GM21390 (cell line): ENCODE measurements around the gene OBSCN.

Experiments
- ATAC-seq: cut with Tn5 transposase; IDR thresholded peaks from one replicate; pipeline ENCODE4 v1.9.1; 2021; ENCODE audit not compliant: unreplicated experiment

Gene OBSCN

DNA sequence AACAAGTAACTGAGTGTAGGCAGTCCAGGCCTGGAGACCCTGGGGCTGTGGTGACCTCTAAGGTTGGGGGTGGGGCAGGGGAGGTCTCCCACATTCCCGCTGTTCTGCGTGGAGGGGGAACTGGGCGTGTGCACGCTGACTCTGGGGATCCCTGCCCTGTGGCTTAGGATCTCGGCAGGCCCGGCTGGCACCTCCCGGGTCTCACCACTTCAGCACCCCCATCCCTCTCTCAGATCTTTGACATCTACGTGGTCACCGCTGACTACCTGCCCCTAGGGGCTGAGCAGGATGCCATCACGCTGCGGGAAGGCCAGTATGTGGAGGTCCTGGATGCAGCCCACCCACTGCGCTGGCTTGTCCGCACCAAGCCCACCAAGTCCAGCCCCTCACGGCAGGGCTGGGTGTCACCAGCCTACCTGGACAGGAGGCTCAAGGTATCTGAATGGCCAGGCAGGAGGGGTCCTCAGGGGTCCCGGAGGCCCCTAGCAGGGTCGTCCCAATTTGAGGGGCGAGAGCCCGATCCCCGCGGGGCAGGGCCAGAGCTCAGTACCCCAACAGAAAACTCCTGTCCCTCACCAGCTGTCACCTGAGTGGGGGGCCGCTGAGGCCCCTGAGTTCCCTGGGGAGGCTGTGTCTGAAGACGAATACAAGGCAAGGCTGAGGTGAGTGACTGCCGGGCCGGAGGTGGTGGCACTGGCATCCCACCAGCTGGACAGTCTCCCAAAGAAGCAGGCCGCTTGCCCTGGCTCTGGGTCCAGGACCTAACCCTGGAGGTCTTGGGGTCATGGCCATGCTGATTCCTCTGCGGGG, 130.1 kb downstream of the OBSCN start:
- ATAC-seq = no peak

DNA sequence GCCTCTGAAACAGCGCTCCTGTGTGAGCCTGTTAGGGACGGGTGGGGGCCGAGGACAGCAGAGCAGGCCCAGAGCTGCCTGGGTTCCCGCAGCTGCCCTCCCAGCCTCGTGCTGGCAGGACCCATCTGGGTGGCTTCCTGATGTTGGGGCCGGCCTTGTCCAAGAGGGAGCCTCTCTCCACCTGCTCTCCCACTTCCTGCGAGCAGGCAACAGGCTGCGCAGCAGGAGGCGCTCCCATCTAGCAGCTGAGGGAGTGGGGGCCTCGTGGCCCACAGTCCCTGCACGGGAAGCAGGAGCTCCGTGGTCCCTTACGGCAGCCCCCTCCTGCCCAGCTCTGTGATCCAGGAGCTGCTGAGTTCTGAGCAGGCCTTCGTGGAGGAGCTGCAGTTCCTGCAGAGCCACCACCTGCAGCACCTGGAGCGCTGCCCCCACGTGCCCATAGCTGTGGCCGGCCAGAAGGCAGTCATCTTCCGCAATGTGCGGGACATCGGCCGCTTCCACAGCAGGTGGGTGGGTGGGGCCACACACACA, 130.7 kb downstream of the OBSCN start:
- ATAC-seq = no peak

DNA sequence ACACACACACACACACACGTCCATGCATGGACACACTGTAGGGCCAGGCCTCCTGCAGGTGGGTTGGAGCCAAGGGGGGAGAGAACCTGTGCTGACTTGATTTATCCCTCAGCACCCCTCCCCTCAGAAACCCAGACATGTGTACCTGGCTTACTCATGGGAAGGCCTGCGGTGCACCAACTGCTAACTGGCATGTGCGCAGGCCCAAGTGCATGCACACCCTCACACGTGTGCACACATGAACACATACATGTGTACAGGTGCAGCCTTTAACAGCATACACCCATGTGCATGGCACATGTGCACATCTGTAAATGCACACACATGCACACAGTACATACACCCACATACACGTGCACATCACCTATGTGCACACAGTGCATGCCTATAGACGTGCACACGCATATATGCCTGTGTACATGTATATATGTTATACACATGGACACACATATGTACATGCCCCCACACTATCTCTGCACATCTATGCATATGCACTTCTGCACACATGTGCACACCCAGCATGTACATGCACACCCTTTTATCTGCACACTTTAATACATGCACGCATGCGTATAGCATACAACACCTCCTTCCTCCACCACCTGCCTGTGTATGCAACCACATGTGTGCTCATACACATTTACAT, 131.3 kb downstream of the OBSCN start:
- no peak for ATAC-seq

DNA sequence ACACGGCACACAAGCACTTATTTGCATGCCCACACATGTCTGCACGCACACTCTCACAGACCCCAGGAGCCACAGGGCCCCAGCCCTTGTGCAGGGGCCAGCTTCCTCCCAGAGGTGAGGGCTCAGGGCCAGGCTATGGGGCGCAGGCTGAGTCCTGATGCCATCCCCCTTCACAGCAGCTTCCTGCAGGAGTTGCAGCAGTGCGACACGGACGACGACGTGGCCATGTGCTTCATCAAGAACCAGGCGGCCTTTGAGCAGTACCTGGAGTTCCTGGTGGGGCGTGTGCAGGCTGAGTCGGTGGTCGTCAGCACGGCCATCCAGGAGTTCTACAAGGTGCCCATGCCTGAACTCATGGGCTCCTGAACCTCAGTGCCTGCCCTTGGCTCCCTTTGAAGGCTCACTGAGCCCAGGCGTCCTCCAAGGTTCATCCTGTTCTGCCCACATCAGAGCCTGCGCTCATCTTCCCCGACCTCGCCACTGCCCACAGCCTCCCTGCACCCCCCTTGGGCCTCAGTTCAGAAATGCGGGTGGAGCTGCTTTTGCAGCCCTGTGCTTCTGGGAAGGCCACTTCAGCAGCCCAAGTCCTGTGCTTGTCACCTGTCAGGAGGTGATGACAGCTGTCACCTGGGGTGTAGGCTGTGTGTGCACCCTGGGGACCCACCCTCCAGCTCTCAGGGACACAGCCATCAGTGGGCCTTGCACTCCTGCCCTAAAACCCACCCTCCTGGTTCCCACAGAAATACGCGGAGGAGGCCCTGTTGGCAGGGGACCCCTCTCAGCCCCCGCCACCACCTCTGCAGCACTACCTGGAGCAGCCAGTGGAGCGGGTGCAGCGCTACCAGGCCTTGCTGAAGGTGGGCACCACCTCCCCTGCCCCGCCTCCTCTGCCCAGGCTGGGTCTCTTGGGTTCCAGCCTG, 132.2 kb downstream of the OBSCN start:
- ATAC-seq = no peak

DNA sequence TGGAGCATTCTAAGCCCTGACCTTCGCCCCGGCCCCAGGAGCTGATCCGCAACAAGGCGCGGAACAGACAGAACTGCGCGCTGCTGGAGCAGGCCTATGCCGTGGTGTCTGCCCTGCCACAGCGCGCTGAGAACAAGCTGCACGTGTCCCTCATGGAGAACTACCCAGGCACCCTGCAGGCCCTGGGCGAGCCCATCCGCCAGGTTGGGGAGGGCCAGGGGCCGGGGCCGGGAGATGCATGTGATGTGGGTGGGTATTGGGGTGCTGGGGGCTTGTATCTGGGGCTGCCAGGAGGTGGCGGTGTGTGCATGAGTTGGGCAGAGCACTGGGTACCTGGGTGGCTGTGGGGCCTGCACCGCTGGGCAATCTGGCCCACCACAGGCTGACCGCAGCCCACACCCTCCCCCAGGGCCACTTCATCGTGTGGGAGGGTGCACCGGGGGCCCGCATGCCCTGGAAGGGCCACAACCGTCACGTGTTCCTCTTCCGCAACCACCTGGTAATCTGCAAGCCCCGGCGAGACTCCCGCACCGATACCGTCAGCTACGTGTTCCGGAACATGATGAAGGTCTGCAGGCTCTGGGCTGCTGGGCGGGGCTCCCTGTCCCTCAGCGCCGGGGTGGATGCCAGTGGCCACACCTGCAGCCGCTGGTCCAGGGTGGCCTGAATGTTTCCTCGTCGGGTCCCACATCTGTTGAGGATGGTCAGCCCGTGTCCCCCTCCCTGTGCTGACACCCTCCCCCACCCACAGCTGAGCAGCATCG, 133.0 kb downstream of the OBSCN start:
- no peak for ATAC-seq

DNA sequence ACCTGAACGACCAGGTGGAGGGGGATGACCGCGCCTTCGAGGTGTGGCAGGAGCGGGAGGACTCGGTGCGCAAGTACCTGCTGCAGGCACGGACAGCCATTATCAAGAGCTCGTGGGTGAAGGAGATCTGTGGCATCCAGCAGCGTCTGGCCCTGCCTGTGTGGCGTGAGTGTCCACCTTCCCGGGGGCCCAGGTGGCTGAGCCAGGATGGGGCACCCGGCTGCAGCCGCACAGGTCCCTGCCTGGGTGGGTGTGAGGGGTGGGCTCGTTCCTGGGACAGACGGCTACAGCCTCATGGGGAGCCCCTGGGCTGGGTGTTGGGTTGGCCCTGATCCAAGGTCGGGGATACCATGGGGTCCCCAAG, 133.6 kb downstream of the OBSCN start:
- no peak for ATAC-seq

DNA sequence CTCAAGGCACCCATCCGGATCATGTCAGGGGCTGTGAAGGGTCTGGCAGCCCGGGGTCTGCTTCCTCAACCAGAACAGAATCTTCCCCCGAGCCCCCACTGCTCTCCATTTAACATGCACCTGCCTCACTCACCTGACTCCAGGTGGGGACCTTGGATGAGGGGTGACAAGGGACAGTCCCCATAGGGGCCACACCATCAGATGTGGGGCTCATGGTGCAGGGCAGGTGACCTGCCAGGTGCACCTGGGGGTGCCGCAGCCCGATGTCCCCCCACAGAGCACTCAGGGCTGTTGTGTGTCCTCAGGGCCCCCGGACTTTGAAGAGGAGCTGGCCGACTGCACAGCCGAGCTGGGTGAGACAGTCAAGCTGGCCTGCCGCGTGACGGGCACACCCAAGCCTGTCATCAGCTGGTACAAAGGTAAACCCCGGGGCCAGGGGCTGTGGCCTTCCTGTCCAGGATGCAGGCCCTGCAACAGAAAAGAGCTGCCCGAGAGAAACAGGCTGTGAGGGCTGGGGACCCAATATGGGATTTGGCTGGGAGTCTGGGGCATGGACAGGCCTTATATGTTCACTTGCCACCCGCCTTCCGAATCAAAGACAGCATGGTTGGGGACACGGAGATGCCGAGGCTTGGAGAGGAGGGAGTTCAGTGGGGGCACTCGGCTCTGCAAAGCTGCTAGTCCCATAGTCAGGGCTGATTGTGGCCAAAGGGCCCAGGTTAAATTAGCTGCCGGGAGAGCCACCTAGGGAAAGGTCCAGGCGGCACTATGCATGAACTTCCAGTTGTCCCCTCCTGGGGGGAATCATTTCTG, 134.2 kb downstream of the OBSCN start:
- no peak for ATAC-seq

DNA sequence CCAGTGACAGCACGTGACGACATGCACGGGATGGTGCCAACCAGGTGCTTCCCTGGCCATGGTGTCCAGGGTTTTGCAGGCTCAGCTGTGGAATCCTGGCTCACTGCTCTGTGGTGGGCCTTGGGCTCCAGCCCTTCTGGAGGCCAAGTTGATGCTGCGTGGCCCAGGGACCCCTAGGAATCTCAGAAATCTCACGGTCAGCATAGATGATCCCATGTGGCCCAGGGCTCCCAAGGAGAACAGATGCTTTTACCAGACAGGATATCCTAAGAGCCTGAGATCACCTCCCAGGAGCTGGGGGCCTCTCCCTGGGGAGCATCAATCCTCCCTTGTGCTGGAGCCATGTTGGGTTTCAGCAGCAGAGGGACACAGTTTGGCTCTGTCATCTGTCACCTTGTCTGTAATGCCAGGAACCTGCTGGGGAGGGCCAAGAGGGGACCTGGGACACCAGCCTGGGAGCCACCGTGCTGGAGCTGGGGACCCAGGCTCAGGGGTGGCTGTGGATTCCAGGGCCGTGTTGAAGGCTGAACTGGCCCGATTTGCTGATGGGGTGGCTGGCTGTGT, 134.9 kb downstream of the OBSCN start:
- ATAC-seq = no peak

DNA sequence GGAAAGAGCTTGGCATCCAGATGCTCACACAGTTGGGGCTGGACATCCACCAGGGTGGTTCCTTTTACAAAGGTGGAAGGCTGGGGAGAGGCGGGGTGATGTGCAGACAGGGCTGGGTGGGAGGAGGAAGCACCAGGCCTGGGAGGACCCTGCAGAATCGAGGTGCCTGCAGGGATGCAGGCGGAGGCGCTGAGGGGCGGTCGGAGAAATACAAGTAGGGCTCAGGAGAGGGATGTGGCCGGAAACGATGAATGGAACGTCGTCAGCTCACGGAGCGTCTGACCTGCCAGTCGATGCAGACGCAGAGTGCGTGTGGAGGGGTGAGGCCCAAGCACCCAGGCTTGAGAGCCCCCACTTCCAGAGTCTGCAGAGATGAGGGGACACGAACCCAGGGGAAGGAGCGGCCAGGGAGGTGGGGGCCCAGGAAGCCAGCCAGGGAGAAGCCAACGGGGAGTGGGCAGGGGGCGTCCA, 135.4 kb downstream of the OBSCN start:
- no peak for ATAC-seq

DNA sequence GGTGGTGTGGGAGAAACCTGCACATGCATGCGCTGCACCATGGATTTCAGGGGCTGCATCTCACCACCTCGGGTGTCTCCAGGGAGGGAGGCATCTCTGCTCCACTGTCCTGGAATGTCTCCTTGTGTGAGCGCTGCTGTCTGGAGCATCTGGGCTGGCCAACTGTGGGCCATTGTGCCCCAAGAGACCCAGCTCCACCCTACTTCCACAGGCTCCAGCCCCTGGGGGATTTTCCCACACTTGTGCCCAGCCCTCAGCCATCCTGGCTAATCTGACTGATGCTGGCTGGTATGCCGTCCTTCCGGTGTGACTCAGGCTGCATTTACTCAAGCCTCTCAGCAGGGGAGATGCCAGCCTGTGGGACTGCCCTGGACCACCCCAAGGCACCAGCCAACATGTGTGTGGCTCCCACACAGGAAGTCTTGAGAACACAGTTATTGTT, 136.8 kb downstream of the OBSCN start:
- no peak for ATAC-seq

DNA sequence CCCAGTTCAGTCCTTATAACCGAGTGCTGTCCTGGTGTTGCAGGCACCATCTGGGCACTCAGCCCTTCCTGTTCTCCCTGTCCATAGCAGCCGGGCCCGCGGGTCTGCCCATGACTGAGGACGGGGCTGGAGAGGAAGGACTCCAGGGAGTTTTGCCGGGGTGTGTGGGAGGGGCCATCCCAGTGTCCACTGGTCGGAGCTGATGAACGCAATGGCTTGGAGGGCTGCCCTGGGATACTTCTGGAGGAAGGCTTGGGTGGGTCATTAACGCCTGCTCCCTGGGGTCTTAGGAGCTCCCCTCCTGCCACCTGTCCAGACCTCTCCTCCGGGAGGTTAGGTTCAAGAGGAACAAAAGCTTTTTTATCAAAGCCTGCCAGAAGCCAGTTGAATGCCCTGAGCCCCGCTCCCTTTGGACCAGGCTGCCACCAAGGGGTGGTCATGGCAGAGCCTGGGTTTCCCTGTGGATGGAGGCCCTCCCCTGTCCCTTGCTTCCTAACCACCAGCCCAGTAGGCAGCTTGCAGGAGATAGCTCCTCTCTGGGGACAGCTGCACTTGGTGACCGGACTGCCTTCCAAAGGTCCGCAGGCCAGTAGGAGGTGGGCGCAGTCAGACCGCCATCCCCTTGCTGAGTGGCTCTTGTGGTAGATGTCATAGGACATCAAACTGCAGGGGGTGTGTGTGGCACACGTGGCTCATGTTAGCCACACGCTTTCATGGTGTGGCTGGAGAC, 137.5 kb downstream of the OBSCN start:
- no peak for ATAC-seq

DNA sequence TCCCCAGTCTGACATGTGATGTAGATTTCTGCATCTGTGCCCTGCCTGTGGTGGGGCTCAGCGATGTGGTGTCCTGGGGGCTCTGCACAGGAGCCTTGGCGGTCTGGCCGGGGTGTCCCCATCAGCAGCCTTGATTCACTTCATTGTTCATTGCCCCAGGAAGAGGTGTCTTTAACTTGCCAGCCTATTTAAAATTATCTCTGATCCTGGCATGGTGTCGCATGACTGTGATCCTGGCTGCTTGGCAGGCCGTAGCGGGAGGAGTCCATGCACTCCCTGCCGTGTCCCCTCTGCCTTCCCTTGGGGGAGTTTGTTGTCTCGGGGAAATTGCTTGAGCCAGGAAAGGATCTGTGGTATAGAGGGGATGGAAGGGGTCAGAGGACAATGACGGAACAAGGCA, 138.9 kb downstream of the OBSCN start:
- ATAC-seq = no peak

DNA sequence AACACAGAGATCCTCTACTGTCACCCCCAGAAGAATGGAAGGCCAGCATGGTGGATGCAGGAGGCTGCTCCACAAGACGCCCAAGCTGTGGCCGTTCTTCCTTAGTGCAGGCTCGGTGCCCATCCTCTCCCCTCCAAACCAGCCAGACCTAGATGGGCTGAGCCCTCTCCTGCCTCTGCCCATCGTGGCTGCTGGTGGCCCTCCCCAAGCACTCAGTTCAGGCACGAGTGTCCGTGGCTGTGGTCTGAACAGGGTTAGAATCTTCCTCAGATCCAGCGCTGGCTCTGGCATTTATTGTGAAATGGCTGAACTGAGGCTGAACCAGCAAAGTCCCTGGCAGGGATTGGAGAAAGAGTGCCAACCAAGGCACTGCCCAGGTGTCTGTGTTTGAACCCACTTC, 139.3 kb downstream of the OBSCN start:
- ATAC-seq = no peak

DNA sequence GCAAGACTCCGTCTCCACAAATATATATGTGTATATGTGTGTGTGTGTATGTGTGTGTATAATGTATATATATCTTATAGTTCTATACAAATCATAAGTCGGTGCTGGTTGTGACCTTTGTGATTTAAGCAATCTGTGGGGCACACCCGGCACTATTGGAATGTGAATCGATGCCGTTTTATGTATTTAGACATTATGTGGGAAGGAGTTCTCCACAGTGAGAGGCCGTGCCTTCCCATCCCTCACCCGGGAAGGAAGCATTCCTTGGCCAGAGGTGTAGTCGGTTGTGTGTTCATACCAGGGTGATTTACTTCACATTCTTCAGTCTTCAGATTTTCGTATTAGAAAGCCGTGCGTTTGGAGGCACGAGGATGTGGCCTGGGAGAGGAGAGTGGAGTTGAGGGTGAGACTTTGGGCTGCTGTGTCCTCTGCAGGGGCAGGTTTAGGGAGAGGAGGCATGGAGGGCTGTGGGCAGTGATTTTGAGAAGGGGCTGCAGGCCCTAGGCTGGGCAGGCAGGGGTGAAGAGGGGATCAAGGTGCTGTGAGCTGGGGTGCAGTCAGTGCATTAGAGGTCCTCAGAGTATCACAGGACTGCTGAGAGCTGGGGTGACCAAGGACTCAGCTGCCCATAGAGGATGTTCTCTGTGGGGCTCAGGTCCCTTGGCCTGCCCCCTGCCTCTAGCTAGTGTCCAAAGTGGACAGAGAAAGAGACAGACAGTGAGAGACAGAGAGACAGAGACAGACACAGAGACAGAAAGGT, 141.0 kb downstream of the OBSCN start:
- ATAC-seq = no peak

DNA sequence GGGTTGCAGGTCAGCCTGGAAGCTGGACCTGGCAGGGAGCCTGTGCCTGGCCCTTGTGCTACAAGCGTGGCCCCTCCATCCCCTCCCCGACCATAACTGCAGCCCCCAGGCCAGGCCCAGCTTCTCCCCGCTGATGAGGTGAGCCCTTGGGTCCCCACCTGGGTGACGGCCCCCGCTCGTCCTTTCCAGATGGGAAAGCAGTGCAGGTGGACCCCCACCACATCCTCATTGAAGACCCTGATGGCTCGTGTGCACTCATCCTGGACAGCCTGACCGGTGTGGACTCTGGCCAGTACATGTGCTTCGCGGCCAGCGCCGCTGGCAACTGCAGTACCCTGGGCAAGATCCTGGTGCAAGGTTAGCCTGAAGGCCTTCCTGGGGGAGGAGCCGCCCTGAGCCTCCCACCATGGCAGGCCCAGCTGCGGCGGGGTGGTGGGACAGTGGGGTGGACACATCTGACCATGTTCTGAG, 141.9 kb downstream of the OBSCN start:
- no peak for ATAC-seq

DNA sequence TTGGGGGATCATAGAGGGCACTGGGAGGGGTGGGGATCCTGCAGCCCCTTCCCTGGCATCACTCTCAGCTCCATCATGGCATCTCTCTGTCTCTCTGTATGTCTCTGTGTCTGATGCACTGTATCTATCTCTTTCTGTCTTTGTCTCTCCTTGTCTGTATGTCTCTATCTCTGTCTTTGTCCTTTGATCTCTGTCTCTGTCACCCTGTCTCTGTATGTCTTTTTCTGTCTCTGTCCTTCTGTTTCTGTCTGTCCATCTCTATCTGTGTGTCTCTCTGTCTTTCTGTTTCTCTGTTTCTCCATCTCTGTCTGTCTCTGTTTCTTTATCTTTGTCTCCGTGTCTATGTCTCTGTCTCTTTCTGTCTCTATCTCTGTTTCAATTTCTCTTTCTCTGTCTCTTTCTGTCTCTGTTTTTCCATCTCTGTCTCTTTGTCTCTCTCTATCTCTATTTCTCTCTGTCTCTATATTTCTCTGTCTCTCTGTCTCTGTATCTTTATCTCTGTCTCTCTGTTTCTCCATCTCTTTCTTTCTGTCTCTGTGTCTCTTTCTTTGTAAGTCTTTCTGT, 142.4 kb downstream of the OBSCN start:
- ATAC-seq = no peak
